Measurements from ENCODE around the gene GPR132. TPM values are rescaled to one million over a fixed set of nuclear protein-coding genes. Genes with fewer than 3 reads are reported as not detected.
"Not testable (repeated sequence)": the region's sequence is repeated elsewhere in the genome, so short reads cannot be mapped to it uniquely, and the experiment has no call there.

Gene GPR132
- total RNA-seq, 1 donor from 2014 or later: 0.85 TPM

GRCh38 chr14:105035616-105036015 lies 29.6 kb downstream of the GPR132 start:
- DNase-seq: not testable (repeated sequence)

DNA sequence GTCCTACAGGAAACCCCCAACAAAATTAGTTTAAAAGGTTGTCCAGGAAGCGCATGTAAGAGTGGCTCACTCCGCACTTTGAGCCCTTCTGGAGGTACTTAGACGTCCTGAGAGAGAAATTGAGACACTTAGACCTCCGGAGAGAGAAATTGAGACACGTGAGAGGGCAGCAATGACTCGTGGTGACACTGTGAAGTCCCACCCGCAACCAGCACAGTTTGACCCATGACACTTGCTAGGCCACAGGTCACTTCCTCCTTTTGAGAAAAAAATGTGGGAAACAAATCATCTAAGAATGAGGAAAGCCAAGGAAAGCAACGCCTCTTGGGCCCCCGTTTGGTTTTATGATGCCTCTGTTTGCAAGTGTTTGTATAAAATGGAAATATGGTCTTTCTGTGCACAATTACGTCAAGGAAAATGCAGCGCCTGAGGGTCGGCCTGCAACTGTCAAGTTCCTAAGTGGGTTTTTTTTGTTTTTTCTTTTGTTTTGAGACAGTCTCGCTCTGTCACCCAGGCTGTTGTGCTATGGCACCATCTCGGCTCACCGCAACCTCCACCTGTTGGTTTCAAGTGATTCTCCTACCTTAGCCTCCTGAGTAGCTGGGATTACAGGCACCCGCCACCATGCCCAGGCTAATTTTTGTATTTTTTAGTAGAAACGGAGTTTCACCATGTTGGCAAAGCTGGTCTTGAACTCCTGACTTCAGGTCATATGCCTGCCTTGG lies 30.8 kb downstream of the GPR132 start:
- DNase-seq: no peak

DNA sequence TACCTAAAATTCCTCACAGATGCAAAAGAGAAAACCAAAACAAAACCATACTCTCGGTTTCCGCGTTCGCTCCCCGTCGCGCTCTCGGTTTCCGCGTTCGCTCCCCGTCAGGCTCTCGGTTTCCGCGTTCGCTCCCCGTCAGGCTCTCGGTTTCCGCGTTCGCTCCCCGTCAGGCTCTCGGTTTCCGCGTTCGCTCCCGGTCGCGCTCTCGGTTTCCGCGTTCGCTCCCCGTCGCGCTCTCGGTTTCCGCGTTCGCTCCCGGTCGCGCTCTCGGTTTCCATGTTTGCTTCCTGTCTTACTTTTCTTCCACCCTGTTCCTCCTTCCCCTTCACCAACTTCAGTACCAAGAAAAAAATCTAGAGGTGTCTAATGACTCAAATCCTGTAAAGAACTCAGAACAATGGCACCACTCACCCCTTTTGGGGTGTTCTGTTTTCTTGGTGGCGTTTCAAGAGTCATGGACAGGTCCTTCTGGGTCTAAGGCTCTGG lies 31.8 kb downstream of the GPR132 start:
- not testable (repeated sequence) for DNase-seq

- DNase-seq: not testable (repeated sequence)
Measured at GRCh38 chr14:105032451-105032901, 32.8 kb downstream of the GPR132 start.

- no peak for DNase-seq
Measured at GRCh38 chr14:105030836-105031396, 34.3 kb downstream of the GPR132 start.

DNA sequence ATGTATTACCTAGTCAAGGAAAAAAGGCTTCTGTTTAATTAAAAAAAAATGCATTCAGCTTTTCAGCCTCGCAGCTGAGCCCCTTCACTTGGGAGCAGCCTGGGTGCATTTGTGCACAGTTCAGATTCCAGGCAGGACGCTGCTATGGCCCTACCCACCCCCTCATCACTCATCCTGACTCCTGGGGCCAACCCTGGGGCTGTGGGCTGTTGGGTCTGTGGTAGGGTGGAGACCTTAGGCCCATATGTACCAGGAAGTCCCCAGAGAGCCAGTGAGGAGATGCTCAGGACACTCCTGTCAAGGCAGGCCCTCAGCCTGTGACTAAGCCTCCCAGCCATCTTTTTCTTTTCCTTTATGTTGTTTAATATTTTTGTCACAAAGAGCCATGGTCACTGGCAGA lies 35.0 kb downstream of the GPR132 start:
- DNase-seq: no peak

DNA sequence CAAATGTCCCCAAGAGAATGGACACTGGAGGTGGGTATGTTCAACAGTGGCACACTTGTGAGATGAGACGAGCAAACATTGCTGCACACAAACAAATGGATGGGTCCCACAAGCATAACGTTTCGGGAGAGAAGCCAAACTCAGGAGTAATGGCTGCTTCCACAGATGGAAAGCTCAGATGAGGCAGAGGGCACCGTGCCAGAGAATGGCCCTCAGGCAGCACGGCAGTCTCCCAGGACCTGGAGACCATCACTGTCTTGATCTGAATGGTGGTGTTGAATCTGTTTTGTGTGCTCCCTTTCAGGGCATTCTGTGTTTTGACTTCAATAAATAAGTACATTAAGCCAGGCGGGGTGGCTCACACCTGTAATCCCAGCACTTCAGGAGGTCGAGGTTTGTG lies 35.8 kb downstream of the GPR132 start:
- DNase-seq: no peak

DNA sequence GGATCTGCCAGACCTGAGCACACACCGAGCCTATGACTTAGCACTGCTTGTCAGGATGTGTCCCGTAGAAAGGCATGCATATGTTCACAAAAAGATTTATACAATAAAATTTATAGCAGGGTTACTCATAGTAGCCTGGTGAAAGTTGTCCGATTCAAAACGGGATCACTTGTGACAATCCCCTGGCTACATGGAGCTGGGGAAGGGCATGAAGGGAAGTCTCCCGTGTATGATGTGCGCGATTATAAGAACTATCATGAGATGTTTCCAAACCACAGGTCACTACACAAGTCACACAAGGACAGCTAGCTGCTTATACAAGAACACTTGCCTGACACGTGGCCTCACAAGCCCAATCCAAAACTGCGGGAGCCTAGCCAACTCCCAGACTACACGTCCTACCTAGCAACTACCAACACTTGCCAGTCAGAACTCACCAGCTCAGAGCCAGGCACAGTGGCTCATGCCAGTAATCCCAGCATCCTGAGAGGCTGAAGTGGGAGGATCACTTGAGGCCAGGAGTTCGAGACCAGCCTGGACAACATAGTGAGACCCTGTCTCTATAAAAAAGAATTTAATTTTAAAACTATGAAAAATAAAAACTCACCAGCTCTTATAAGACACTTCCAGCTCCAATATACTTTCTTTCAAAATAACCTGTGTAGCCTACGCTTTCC lies 36.8 kb downstream of the GPR132 start:
- no peak for DNase-seq

DNA sequence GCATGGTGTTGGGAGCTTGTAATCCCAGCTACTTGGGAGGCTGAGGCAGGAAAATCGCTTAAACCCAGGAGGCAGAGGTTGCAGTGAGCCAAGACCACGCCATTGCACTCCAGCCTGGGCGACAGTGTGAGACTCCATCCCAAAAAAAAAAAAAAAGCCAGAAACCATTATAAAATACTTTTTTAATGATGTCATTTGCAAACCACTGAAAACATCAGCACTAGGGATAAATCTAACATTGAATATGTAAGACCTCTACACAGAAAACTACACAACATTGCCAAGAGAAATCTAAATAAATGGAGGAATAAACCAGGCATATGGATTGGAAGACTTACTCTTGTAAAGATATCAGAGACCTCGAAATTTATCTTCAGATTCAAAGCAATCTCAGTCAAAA lies 37.5 kb downstream of the GPR132 start:
- not testable (repeated sequence) for DNase-seq

DNA sequence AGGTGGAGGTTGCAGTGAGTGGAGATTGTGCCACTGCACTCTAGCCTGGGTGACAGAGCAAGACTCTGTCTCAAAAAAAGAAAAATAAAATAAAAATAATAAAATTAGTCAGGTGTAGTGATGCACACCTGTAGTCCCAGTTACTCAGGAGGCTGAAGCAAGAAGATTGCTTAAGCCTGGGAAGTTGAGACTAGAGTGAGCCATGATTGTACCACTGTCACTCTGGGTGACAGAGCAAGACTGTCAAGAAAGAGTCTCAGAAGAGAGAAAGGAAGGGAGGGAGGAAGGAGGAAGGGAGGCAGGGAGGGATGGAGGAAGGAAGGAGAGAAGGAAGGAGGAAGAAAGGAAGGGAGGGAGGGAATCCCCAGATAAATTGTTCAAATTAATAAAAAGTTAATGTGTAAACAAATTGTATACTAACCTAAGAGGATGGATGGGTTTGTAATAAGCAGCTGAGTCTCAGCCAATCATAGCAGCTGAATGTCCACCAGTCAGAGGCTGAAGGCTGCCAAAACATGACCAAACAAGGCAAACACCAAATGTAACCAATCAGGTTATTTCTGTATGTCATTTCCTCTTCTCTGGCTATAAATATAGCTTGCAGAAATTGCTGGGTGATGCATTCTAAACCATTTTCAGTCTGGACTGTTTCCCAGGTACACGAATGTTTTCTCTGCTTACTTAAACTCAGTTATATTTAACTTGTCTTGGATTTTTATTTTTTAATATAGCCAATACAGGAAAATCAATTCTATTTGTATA lies 38.2 kb downstream of the GPR132 start:
- DNase-seq: peak; percentile 30

GRCh38 chr14:105026033-105026785 lies 39.0 kb downstream of the GPR132 start:
- peak; percentile 92 for DNase-seq

DNA sequence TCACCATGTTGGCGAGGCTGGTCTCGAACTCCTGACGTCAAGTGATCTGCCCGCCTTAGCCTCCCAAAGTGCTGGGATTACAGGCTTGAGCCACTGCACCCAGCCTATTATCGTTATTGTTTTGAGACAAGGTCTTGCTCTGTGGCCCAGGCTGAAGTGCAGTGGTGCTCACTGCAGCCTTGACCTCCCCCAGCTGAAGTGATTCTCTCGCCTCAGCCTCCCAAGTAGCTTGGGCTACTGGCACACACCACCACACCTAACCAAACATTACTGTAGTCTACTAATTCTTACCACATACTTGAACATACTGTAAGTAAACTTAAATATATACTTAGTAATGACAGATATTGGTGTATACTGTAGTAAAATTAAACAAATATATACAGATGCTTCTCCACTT lies 39.8 kb downstream of the GPR132 start:
- DNase-seq: no peak

DNA sequence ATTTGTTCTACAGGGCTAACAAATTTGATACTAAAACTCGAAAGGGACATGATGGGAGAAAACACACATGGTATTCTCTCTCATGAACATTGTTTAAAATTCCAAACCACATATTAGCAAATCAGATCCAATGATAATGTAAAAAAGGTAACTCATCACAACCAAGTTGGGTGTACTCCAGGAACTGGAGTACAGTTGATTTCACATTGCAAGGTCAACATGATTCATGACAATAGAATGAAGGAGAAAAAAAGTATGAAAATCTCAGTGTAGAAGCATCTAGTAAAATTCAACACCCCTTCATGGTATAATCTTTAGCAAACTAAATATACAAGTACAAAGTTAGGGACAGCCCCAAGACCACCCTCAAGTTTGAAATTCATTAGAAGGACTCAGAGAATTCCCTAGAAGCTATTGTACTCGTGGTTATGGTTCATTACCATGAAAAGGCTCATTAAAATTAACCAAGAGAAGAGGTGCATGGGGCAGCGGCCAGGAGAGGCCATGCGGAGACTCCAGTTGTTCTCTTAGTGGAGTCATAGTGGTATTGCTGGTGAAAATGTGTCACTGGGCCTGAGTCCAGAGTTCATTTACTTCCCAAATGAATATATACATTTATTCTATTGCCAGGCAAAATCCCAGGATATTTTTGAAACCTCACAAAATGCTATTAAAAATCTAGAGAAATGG lies 41.3 kb downstream of the GPR132 start:
- no peak for DNase-seq

DNA sequence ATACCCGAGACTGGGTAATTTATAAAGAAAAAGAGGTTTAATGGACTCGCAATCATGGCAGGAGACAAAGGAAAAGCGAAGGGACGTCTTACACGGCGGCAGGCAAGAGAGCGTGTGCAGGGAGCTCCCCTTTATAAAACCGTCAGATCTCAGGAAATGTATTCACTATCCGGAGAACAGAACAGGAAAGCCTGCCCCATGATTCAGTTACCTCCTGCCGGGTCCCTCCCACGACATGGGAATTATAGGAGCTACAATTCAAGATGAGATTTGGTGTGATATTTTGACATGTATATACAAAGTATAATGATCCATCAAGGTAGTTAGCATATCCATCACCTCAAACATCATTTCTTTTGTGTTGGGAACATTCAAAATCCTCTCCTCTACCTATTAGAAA lies 42.1 kb downstream of the GPR132 start:
- DNase-seq: peak; percentile 62

- DNase-seq: no peak
Measured at GRCh38 chr14:105022276-105022670, 43.0 kb downstream of the GPR132 start.

GRCh38 chr14:105021656-105022275 lies 43.5 kb downstream of the GPR132 start:
- peak; percentile 44 for DNase-seq

DNA sequence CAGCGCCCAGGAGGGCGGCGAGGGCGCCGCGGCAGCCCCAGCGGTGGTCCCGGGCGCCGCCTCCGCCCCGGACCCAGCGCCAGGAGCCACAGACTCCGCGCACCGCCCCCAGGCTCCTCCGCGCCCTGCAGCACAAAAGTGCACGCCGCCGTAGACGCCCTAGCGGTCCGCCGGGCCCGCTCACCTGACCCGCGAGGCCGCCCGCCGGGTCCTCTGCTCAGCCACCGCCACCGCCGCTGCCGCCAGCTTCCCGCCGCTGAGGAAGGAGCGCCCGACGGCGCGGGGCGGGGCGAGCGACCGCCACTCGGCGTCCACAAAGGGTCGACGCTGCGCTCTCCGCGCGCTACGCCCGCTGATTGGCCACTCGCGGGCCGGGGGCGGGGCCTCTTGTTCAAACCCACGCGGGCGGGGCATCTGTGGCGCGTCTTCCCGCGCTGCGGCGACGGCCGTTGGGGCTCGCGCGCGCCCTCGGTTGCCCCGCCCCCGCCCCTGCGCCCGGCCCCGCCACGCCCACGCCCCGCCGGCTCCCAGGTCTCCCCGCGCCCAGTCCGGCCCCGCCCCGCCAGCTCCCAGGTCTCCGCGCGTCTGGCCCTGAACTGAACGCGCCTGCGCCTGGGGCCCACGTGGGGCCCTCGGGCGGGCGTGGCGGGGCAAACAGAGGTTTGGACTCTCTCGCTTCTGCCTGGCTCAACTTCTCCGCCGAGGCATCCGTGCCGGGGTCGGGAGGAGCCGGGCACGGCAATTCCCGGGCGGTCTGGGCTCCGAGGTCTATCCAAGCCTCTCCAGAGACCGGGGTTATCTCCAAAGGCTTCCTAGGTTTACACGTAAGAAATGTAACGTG lies 44.2 kb downstream of the GPR132 start, which contains the start of gene CDCA4:
Gene CDCA4, minus strand, starts transcription at position 269 of the 841 bp plus-strand sequence. CDS start 9,154 bp downstream, outside the sequence.
- DNase-seq: peak; percentile 97

DNA sequence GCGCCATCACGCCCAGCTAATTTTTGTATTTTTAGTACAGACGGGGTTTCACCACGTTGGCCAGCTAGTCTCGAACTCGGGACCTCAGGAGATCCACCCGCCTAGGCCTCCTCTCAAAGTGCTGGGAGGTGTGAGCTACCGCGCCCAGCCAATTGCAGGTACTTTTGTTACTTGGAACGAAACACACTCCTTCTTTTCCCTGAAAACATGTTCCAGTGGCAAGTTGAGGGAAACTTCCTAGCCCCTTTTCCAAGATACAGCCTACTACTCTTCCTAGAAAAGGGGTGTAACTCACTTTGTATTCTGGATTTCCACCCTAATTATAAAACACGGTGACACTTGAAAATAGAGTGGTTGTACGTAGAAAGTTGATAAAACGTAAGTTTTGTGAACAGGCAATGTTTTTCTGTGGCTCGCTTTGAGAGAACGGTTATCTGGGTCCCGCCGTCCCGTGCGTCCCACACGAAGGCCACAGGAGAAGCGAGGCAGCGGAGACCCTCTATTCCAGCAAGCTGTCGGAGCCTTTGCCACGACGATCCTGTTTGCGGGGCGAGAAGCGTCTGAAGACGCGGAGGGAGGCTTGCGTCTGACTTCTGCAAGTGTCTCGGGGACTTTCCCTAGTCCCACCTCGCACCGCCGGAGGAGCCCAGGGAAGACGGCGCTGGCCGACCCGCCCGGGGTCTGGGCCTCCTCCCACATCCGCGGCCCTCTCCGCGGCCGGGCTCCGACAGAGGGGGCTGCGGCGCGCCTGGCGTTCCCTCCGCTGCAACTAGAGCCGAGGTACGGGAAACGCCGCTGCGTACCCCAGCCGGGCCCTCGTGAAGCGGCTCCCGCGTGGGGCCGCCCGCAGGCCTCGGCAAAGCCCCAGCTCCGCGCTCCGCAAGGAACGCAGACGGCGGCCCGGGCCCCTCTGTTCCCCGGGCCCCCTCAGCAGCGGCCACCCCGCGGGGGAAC lies 45.1 kb downstream of the GPR132 start:
- DNase-seq: peak; percentile 65

- no peak for DNase-seq
Measured at GRCh38 chr14:105018414-105018813, 46.8 kb downstream of the GPR132 start.
